HAP-1 (cell line): Measurements from ENCODE around the gene SSBP3.

Experiments
- DNase-seq, 2 experiments: peaks; one replicate each; pipeline ENCODE4 v3.0.0-alpha.2; 2016 to 2020; ENCODE audit warnings: low spot score in 2 of 2
- H3K27me3 ChIP-seq: fragments of 250-450 bp; sonication (Bioruptor Pico); 2 replicates; pipeline ENCODE4 v1.5.1; 2020; ENCODE audit warnings: low read depth, mild to moderate bottlenecking, moderate library complexity
- H3K36me3 ChIP-seq: fragments of 250-450 bp; sonication (Bioruptor Pico); replicated peaks from 2 replicates; pipeline ENCODE4 v1.5.1; 2020; ENCODE audit warnings: mild to moderate bottlenecking
- H3K4me1 ChIP-seq: fragments of 250-450 bp; sonication (Bioruptor Pico); 2 replicates; pipeline ENCODE4 v1.5.1; 2020; ENCODE audit warnings: mild to moderate bottlenecking
- H3K4me3 ChIP-seq: fragments of 250-450 bp; sonication (Bioruptor Pico); 2 replicates; pipeline ENCODE4 v1.5.1; 2020; ENCODE audit warnings: mild to moderate bottlenecking, moderate library complexity
- H3K9me3 ChIP-seq: fragments of 250-450 bp; sonication (Bioruptor Pico); 2 replicates; pipeline ENCODE4 v1.5.1; 2020; ENCODE audit warnings: mild to moderate bottlenecking, moderate library complexity
- in situ Hi-C: fragments of 300-500 bp; cut with MboI; formaldehyde crosslinking; loops from 3 replicates; pipeline ENCODE4 v1.14.3; 2020; ENCODE audit warnings: low sequenced_read_pairs, inconsistent platforms, mixed read lengths

Gene SSBP3

DNA sequence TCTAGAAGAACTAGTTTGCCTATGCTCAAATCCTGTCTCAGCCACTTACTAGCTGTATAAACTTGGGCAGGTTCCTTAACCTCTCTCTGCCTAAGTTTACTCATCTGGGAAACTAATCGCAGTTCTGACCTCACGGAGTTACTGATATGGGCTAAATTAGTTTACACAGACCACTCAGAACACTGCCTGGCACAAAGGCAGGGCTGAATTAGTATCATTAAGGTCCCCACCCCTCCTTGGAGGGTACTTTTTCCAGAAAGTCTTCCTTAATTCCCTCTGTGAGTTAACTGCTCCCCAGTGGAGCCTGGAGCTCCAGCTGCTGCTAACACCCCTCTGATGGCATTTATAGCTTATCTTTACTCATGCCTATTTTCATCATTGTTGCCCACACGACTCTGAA, 40.3 kb downstream of the SSBP3 start:
- H3K4me1 ChIP-seq, result no peaks in the 10 kb centered on the region
- DNase-seq, result no peak
- in situ Hi-C loops, result no loop called here

DNA sequence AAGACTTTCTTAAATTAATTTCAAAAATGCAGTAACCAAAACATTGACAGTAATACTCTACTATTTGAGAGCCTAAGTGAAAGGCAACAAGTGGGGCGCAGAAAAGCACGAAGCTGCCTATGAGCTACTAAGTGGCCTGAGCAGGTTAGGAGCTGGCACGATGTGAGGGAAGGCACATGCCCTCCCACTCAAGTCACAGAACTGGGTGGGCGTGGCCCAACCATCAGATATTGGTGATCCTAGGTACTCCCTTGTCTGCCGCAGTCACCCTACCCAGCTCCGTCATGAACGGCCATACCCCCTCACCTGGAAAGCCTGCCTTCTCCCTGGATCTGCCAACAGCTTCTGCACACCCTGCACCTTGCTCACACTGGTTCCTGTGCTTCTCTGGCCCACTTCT, 40.8 kb downstream of the SSBP3 start:
- H3K36me3 ChIP-seq, result peaks cover 7% of the 10 kb centered on the region; the same call in 1 of the 2 replicates
- in situ Hi-C loops, result no loop called here
- H3K27me3 ChIP-seq, result no peaks in the 10 kb centered on the region
- DNase-seq, result no peak
- no peaks in the 10 kb centered on the region for H3K4me1 ChIP-seq
- no peak overlapping the region for H3K4me3 ChIP-seq
- no peaks in the 10 kb centered on the region for H3K9me3 ChIP-seq

More for the DNA sequence above, 40.3 kb downstream of the SSBP3 start:
- no peak overlapping the region for H3K4me3 ChIP-seq
- no peaks in the 10 kb centered on the region for H3K27me3 ChIP-seq
- no peaks in the 10 kb centered on the region for H3K9me3 ChIP-seq
- H3K36me3 ChIP-seq, result peaks cover 7% of the 10 kb centered on the region; the same call in 1 of the 2 replicates

DNA sequence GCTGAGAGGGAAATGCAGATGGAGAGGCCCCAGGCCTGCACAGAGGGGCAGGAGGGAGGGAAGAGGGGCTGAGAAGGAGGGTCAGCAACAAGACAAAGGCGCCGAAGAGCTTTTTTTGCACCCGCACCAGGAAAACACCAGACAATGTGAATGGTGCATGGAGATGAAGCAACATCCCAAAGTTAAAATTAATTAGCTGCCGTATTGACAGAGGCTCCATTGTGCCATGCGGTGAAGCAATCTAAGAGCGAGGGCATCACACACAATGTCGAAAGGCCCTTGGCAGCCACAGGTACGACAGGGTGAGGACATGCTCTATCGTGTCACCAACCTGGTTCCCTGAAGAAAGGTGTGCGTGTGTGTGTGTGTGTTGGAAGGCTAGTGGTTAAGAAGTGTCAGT, 41.2 kb downstream of the SSBP3 start:
- no peak for DNase-seq
- Histone ChIP-seq H3K9me3 (no peaks in the 10 kb centered on the region), H3K4me3 (no peak overlapping the region), H3K27me3 (no peaks in the 10 kb centered on the region), H3K4me1 (no peaks in the 10 kb centered on the region), H3K36me3 (peaks cover 6% of the 10 kb centered on the region; the same call in 1 of the 2 replicates)
- in situ Hi-C loops, result no loop called here

DNA sequence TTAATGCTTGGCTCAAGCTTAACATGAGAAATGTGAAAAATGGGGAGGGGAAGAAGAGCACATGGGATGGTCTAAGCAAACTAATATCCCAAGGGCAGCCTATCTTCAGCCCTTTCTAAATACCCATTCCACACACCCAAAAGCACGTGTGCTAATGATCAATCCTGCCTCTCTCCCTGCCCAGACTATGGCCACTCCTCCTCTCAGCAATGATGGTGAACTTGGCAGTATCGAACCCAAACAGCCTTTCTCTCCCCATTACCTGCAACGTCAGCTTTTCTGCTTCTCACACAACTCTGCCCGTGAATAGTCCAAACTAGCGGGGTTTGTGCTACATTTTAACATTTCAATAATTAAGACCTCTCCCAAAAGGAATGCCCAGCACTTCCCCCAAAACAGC, 41.6 kb downstream of the SSBP3 start:
- in situ Hi-C loops, result no loop called here
- H3K9me3 ChIP-seq, result no peaks in the 10 kb centered on the region
- no peaks in the 10 kb centered on the region for H3K4me1 ChIP-seq
- no peak for DNase-seq
- H3K27me3 ChIP-seq, result no peaks in the 10 kb centered on the region
- peaks cover 2% of the 10 kb centered on the region; the same call in 1 of the 2 replicates for H3K36me3 ChIP-seq
- no peak overlapping the region for H3K4me3 ChIP-seq

DNA sequence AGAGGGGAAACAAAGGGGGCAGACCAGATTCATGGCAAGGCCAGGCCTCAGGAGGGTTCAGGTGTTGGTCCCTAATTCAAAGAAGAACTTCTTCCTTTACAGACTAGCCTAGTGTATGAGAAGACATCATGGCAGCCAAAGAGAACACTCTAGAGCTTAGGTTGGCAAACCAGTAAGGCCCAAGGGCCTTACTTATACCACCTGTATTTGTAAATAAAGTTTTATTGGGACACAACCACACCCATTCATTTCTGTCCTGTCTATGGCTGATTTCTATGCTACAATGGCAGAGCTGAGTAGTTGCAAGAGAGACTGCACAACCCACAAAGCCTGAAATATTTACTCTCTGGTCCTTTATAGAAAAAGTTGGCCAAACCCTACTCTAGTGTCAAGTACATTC, 42.3 kb downstream of the SSBP3 start:
- Histone ChIP-seq H3K4me1 (no peaks in the 10 kb centered on the region), H3K36me3 (no peaks in the 10 kb centered on the region), H3K9me3 (no peaks in the 10 kb centered on the region), H3K4me3 (no peak overlapping the region), H3K27me3 (no peaks in the 10 kb centered on the region)
- in situ Hi-C loops, result no loop called here
- DNase-seq, result no peak

DNA sequence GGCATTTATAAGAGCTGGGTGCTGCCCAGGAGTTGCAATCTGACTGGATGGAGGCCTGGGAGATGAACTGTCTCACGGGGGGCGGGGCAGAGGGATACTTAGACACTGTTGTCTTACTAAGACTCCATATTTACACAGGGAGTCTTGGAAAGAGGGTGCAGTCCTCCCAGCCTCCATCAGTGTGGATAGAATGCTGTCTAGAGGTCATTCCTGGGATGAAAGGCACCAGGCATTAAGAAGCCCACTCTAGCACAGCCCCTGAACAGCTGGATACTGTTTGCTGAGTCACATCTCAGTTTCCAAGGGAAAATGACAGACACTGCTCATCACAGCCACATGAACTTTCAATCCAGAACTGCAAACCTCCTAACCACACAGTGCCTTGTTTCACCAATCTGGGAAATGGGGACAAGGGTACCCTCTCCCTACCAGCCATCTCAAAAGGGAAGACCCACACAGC, 43.3 kb downstream of the SSBP3 start:
- Histone ChIP-seq H3K4me3 (no peak overlapping the region), H3K27me3 (no peaks in the 10 kb centered on the region), H3K9me3 (no peaks in the 10 kb centered on the region), H3K4me1 (no peaks in the 10 kb centered on the region), H3K36me3 (no peaks in the 10 kb centered on the region)
- DNase-seq, result no peak
- in situ Hi-C loops, result no loop called here

DNA sequence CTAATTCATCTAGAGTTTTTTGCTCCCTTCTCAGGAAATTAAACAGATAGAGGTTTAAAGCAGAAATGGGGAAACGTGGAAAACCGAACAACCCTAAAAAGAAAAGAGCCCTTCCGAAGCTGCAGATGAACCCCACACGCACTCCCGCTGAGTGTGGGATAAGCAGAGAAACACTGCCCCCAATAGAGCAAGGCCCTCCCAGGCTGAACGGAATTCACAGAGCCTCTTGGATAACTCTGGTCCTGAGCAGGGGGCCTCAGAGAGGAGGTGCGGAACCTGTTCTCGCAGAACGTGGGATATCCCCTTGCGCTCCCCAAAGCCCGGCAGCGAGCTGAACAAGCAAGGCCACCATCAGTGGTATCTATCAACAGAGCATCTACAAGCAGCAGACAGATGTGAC, 44.9 kb downstream of the SSBP3 start:
- H3K27me3 ChIP-seq, result no peaks in the 10 kb centered on the region
- no peaks in the 10 kb centered on the region for H3K9me3 ChIP-seq
- H3K4me3 ChIP-seq, result no peak overlapping the region
- in situ Hi-C loops, result no loop called here
- no peak for DNase-seq
- no peaks in the 10 kb centered on the region for H3K36me3 ChIP-seq
- no peaks in the 10 kb centered on the region for H3K4me1 ChIP-seq

DNA sequence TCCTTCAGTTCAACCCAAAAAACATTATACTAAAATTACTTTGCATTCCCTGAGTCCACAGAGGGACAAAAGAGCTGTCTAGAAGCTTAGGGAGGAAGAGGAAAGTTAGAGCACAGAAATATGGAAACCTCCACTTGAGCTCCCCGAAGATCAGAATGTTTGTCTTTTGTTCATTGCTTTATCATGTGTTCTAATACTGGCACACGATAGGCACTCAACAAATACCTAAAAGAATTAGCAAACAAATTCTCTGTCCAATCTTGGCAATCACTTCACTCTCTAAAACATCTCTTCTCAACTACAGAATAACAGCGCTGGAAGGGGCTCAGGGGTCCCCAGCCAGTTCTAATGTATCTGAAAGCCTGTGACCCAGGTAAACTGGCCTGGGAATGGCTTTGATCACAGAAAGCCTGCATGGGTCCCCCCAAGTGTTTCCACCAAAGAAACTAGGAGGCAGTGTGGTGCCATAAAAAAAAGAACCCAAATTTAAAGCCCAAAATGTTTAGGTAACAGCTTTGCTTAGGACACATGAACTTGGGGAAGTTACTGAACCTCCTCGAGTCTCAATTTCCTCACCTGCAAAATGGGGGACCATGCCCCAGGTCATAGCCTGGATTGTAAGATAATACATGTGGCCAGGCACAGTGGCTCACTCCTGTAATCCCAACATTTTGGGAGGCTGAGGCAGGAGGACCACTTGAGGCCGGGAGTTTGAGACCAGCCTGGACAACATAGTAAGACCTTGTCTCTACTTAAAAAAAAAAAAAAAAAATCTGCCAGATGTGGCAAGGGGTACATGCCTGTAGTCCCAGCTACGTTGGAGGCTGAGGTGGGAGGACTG, 45.8 kb downstream of the SSBP3 start:
- no peaks in the 10 kb centered on the region for H3K36me3 ChIP-seq
- in situ Hi-C loops, result no loop called here
- H3K27me3 ChIP-seq, result no peaks in the 10 kb centered on the region
- DNase-seq, result no peak
- H3K9me3 ChIP-seq, result no peaks in the 10 kb centered on the region
- H3K4me3 ChIP-seq, result no peak overlapping the region
- no peaks in the 10 kb centered on the region for H3K4me1 ChIP-seq

DNA sequence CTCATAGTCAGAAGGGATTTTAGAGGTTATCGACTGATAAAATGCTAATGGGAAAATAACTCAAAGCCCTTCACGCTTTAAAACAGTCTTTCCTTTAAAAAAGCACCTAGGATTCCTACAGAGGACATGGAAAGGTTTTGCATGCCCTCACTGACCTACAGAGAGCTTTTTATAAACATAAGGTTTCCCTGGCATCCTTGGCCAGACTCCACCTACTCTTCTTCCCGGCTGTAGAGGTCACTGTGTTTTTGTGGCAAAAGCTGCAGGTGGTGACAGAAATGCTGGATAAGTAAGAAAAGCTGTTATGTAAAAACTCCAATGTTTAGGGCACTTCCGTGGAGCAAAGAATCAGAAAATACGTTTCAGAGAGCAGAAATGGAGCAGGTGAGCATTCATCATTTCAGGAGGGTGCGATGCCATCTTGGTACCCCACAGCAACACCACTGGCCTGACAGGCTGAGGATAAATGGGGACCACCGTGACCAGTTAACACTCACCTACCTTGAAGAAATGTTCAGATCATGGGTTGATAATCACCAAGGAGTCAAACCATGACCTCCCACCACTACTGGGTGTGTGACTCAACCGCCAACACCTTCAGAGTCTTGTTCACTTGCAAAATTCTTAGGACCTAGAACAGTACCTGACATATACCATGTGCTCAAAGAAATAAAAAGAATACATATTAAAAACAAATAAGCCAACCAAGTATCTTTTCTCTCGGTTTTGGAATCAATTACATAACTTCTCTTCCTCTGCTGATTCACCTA, 46.6 kb downstream of the SSBP3 start:
- Histone ChIP-seq H3K9me3 (no peaks in the 10 kb centered on the region), H3K4me1 (no peaks in the 10 kb centered on the region), H3K27me3 (no peaks in the 10 kb centered on the region), H3K4me3 (no peak overlapping the region), H3K36me3 (no peaks in the 10 kb centered on the region)
- DNase-seq, result no peak
- in situ Hi-C loops, result no loop called here

DNA sequence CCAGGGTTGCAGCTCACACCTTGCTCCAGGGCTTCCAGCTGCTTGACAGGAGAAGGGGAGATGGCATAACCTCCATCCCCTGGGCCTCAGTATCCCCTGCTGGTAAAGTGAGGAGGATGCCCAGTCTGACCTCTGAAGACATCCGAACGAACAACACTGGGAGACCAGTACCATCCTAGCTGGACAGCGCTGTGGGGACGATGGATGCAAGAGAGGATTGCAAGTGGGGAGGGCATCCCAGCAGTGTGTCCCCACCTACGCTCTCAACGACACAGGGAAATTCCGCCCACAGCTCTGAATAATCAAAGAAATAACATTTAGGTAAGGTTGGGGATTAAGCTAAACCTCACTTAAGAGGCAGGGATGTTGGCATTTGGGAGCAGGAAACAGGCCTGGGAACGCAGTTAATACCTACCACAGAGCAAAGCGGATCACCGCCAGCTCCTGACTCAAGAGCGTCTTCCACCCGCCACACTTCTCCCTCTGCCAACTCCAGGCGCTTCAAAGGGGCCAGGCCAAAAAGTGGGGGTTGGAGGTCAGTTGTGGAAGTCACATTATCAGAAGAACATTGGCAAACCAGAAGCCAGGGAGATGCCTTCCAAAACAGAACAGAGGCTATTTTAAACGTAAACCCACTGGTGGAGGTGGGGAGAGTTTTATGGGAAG, 47.6 kb downstream of the SSBP3 start:
- no peak overlapping the region for H3K4me3 ChIP-seq
- DNase-seq, result no peak
- no peaks in the 10 kb centered on the region for H3K4me1 ChIP-seq
- H3K9me3 ChIP-seq, result no peaks in the 10 kb centered on the region
- no peaks in the 10 kb centered on the region for H3K36me3 ChIP-seq
- no peaks in the 10 kb centered on the region for H3K27me3 ChIP-seq
- in situ Hi-C loops, result no loop called here

DNA sequence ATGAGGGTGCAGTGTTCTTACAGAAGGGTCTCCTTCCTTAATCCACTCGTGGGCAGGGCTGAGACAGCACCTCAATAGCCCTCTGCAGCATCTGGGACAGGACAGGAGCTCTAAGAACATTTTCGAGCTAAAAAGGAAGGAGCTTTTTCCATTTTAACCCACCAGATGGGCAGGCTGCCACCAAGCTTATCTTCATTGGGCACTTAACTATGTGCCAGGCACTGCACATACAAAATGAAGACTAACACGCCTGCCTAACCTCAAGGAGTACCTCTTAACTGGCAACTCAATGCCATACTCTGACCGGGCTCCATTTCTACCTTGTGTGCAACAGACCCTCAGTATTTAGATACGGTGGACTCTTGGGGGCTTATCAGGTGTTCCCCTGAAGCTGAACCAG, 48.2 kb downstream of the SSBP3 start:
- Histone ChIP-seq H3K4me3 (no peak overlapping the region), H3K36me3 (no peaks in the 10 kb centered on the region), H3K27me3 (no peaks in the 10 kb centered on the region), H3K9me3 (no peaks in the 10 kb centered on the region), H3K4me1 (no peaks in the 10 kb centered on the region)
- no peak for DNase-seq
- in situ Hi-C loops, result no loop called here

DNA sequence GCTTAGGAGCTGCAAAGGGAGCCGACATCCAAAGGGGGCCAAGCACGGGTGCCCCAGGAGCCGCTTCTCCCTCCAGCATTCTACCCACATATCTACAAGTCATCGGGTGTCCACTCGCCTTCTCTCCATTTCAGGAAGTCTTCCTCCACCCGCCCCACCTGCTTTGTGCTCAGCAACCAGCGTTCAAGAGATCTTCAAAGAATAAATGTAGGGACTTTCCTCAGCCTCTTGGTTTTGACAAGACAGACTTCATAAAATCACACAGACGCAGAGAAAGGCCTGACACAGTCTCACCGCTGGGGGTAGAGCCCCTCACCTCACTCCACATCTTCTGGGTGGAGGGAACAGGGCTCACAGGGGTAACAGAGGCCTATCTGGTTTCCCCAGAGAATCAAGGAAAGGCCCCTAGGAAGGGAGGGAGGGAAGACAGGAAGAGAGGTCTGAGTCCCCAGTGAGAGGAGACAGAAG, 49.5 kb downstream of the SSBP3 start:
- in situ Hi-C loops, result no loop called here
- H3K27me3 ChIP-seq, result no peaks in the 10 kb centered on the region
- no peak for DNase-seq
- H3K36me3 ChIP-seq, result no peaks in the 10 kb centered on the region
- no peaks in the 10 kb centered on the region for H3K4me1 ChIP-seq
- no peak overlapping the region for H3K4me3 ChIP-seq
- no peaks in the 10 kb centered on the region for H3K9me3 ChIP-seq

DNA sequence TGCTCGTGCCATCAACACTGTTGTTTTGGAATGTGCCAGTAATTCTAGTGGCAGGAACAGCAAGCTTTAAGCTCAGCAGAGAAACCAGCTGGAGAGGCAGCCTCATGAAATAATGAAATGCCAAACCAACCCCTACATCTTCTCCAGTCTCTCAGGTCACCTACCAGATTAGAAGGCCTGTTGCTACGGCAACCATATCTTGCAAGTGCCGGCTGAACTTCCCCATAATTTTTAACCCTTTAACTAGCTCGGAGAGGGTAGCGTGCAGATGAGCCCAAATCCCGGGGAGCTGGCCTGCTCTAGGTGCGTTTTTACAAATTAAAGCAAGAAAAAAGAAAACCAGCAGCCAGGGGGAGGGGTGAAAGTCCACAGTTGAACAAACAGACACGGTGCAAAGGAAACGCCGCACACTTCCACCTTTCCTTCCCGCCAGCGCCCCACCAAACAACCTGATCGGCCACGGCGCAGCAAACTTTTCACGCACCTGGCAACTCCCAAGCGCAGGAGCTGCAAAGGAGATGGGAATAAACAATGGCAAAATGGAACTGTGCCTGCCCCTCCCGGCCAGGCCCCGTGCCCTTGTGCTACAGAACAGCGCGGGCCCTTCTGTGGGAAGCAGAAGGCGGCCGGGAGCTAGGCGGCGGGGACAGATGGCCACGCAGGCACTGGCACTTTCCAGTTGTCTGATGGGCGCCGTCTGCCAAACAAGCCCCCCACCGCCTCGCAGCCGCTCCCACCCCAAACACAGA, 50.1 kb downstream of the SSBP3 start:
- no peaks in the 10 kb centered on the region for H3K4me1 ChIP-seq
- H3K27me3 ChIP-seq, result no peaks in the 10 kb centered on the region
- DNase-seq, result no peak
- no peaks in the 10 kb centered on the region for H3K9me3 ChIP-seq
- H3K36me3 ChIP-seq, result no peaks in the 10 kb centered on the region
- in situ Hi-C loops, result no loop called here
- H3K4me3 ChIP-seq, result no peak overlapping the region
